Large intestine (tissue), 3 donors: ENCODE results near the gene PHF21B. TPM values are rescaled to one million over a fixed set of nuclear protein-coding genes. Genes with fewer than 3 reads are reported as not detected.

Source experiments
- DNase-seq, 2 donors: peaks; one replicate each; pipeline versions ENCODE4 v3.0.0 to v3.0.0-alpha.2; 2013
- H3K27ac ChIP-seq: one replicate; pipeline ENCODE4 v1.5.1; 2013; ENCODE audit warnings: low read length
- H3K27me3 ChIP-seq: 2 replicates; pipeline ENCODE4 v1.6.1; 2013; ENCODE audit warnings: low read length; ENCODE audit not compliant: control insufficient read depth, insufficient read depth
- H3K36me3 ChIP-seq: 2 replicates; pipeline ENCODE4 v1.6.1; 2013; ENCODE audit warnings: low read length; ENCODE audit not compliant: control insufficient read depth, insufficient read depth
- H3K4me1 ChIP-seq: one replicate; pipeline ENCODE4 v1.6.1; 2013; ENCODE audit warnings: low read length; ENCODE audit not compliant: control insufficient read depth, insufficient read depth
- H3K4me3 ChIP-seq: one replicate; pipeline ENCODE4 v1.5.1; 2013; ENCODE audit warnings: low read length
- H3K9me3 ChIP-seq: one replicate; pipeline ENCODE4 v1.6.1; 2013; ENCODE audit warnings: mild to moderate bottlenecking, low read depth, low read length, moderate library complexity; ENCODE audit not compliant: control insufficient read depth
- WGBS: methylation state at CpG from one replicate; pipeline ENCODE4 v1.1.5; 2013; ENCODE audit warnings: low lambda C conversion rate; ENCODE audit not compliant: insufficient coverage; 5-methylcytosine and 5-hydroxymethylcytosine counted together
- polyA plus RNA-seq: library from polyadenylated mRNA; unstranded; fragments of 120-200 nt; gene quantifications from one replicate; pipeline ENCODE4 v1.2.1, GENCODE V29; 2013

The PHF21B gene
- polyA plus RNA-seq, 1 donor = 0.63 TPM

DNA sequence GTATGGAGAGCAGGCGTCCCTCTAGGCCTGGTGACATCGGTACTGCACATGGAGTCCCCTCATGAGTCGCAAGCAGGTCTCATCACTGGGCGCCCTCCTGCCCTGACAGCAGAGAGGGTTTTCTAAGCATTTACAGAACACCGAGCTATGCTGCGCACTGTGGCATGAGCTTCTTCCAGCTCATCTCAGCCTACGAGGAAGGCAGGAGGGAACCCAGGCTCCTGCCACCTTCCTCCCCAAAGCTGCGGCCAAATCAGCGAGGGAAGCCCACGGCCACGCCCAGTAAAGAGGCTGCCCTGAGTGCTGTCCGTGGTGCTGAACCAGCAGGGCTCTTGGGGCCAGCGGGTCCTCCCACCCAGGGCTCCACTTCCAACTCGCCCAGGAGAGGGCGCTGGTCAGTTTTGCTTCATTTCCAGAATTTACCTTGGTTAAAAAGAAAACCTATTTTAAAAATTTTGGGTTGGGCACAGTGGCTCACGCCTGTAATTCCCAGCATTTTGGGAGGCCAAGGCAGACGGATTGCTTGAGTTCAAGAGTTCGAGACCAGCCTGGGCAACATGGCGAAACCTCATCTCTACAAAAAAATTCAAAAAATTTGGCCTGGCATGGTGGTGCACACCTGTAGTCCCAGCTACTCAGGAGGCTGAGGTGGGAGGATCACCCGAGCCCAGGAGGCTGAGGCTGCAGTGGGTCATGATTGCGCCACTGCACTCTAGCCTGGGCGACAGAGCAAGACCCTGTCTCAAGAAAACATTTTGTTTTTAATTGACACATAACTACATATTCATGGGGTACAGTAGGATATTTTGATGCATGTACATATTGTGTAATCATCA, 34.2 kb downstream of the PHF21B start:
- H3K4me1 ChIP-seq = no peaks in the 10 kb centered on the region
- WGBS = no CpG with 5 or more reads among the region's 22 CpGs
- no peak overlapping the region for H3K4me3 ChIP-seq
- peak; percentile 62 to 71 for DNase-seq
- no peaks in the 10 kb centered on the region for H3K36me3 ChIP-seq
- H3K27me3 ChIP-seq = no peaks in the 10 kb centered on the region
- H3K9me3 ChIP-seq = no peaks in the 10 kb centered on the region
- H3K27ac ChIP-seq = no peak overlapping the region

DNA sequence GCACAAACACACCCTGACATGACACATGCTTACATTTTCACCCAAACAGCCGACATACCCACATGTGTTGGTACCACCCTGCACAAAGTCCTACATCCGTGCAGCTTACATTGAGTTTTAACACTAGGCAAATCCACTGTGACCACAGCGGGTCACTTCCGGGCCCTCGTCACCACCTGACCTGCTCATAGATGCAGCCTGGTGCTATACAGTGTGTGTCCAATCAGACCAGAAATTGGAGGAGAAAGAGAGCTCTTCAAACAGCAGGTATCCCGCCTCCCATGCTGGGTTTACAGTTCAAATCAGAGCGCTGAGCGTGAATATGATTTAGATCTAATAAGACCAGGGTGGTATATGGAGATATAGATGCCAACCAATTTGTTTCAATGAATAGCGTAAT, 35.4 kb downstream of the PHF21B start:
- Histone ChIP-seq H3K27me3 (no peaks in the 10 kb centered on the region), H3K4me1 (no peaks in the 10 kb centered on the region), H3K27ac (no peak overlapping the region), H3K4me3 (no peak overlapping the region), H3K9me3 (no peaks in the 10 kb centered on the region), H3K36me3 (no peaks in the 10 kb centered on the region)
- no peak for DNase-seq
- no CpG with 5 or more reads among the region's 9 CpGs for WGBS

DNA sequence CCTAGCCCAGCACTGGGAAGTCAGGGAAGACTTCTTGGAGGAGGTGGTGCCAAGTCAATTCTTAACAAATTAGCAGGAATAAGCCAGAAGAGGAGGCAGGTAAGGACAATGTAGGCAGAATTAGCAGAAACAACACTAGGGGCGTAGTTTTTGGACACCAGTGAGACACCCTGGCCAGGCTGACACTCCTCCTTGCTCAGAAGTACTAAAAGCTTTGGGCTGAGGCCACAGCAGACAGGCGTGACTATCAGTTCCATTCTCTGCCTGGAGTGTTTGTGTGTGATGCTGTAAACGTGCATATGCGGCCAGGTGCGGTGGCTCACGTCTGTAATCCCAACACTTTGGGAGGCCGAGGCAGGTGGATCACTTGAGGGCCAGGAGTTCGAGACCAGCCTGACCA, 36.0 kb downstream of the PHF21B start:
- no CpG with 5 or more reads among the region's 8 CpGs for WGBS
- Histone ChIP-seq H3K9me3 (no peaks in the 10 kb centered on the region), H3K27ac (no peak overlapping the region), H3K27me3 (no peaks in the 10 kb centered on the region), H3K4me1 (no peaks in the 10 kb centered on the region), H3K4me3 (no peak overlapping the region), H3K36me3 (no peaks in the 10 kb centered on the region)
- no peak for DNase-seq

DNA sequence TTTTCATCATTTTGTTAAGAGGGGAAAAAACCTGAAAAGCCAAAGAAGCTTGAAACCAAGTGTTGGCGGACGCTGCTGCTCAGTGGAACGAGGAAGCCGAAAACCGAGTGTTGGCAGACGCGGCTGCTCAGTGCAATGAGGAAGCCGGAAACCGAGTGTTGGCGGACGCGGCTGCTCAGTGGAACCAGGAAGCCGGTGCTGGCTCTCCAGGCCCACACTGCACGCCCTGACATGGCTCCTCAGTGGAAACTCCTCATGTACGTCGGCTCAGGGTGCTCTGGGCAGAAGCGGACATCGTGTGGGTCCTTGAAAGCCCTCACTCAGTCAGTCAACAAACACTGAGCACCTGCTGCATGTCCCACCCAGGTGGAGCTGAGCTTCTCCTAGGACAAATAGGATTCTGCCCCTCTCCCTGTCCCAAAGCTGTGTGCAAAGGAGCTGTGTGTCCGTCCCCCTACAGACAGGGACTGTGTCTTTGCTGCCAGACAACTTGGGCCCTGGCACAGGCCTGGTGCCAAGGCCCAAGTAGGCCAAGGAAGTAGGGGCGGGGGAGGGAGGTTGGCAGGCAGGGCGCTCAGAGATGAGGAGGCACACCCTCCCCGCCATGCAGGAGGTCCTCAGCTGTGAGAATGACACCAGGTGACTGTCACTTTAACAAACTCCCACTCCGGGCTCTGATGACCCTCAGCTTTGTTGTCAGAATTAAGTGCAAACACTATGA, 37.3 kb downstream of the PHF21B start:
- no peak overlapping the region for H3K4me3 ChIP-seq
- H3K27ac ChIP-seq = no peak overlapping the region
- H3K4me1 ChIP-seq = no peaks in the 10 kb centered on the region
- H3K36me3 ChIP-seq = no peaks in the 10 kb centered on the region
- no peaks in the 10 kb centered on the region for H3K27me3 ChIP-seq
- H3K9me3 ChIP-seq = no peaks in the 10 kb centered on the region
- no CpG with 5 or more reads among the region's 23 CpGs for WGBS
- no peak for DNase-seq

DNA sequence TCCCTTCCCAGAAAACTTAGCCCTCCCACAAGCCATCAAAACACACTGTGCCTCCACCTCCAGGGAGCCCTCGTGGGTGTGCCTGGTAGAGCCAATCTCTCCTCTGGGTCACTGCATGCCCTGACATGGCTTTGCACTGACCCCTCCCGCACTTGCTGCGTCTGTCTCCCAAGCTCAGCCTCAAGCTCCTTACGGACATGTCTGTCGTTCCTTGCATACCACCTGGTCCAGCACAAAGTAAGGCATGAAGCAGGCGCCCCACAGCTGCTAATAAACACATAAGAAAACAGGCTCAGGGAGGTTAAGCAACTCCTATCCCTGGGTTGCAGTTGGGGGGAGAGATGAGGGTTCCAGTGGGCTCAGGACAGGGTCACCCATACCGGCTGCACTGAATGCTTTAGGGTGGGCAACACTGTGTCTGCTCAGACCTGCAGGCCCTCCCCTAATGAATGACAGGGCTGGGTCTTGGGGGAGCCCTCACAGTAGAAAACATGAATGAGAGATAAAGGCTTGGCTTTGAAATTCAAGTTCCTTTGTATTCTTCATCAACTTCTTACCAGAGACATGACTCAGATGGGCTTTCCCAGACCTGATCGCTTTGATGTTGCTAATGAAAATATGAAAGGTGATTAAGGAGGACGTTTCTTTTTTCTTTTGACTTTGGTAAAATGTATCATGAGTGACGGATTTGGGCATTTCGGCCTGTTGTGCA, 38.0 kb downstream of the PHF21B start:
- Histone ChIP-seq H3K4me1 (no peaks in the 10 kb centered on the region), H3K27me3 (no peaks in the 10 kb centered on the region), H3K9me3 (no peaks in the 10 kb centered on the region), H3K27ac (no peak overlapping the region), H3K4me3 (no peak overlapping the region), H3K36me3 (no peaks in the 10 kb centered on the region)
- no CpG with 5 or more reads among the region's 11 CpGs for WGBS
- no peak for DNase-seq

DNA sequence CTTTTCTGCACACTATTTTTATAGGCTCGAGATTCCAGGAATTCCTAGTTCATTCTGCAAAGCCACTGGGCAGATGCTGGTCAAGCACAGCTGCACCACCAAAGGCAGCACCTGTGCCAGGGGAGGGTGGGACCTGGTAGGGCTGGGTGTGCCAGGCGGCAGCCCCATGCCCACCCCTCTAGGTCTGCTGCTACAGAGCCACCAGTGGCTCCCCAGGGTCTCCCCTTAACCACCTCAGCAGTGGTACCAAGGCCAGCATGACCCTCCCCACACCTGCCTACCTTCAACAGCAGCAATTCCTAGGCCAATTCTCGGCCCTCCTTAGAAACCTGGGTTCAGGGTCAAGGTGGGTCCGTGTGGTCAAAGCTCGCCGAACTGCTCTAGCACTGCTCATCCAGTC, 39.5 kb downstream of the PHF21B start:
- Histone ChIP-seq H3K27ac (no peak overlapping the region), H3K4me1 (no peaks in the 10 kb centered on the region), H3K4me3 (no peak overlapping the region), H3K36me3 (no peaks in the 10 kb centered on the region), H3K9me3 (no peaks in the 10 kb centered on the region), H3K27me3 (no peaks in the 10 kb centered on the region)
- no CpG with 5 or more reads among the region's 6 CpGs for WGBS
- DNase-seq = no peak

DNA sequence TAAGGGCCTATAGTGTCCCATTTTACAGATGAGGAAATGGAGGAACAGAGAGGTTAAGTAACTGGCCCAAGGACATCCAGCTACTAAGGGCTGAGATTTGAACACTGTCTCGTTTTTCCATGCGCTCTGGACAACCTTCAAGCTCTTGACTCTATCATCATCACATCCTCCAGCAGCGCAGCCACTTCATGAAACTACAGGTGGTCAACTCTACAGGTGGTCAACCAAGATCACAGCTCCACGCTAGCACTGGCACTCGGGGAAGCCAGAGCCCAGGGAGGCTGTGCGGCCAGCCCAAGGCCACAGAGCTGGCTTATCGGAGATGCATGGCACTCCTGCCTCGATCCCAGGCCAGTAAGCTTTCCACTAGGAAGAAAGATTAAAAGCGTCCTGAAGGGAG, 40.0 kb downstream of the PHF21B start:
- H3K27ac ChIP-seq = no peak overlapping the region
- WGBS = no CpG with 5 or more reads among the region's 9 CpGs
- no peak for DNase-seq
- H3K4me3 ChIP-seq = no peak overlapping the region
- no peaks in the 10 kb centered on the region for H3K4me1 ChIP-seq
- no peaks in the 10 kb centered on the region for H3K36me3 ChIP-seq
- no peaks in the 10 kb centered on the region for H3K9me3 ChIP-seq
- no peaks in the 10 kb centered on the region for H3K27me3 ChIP-seq

DNA sequence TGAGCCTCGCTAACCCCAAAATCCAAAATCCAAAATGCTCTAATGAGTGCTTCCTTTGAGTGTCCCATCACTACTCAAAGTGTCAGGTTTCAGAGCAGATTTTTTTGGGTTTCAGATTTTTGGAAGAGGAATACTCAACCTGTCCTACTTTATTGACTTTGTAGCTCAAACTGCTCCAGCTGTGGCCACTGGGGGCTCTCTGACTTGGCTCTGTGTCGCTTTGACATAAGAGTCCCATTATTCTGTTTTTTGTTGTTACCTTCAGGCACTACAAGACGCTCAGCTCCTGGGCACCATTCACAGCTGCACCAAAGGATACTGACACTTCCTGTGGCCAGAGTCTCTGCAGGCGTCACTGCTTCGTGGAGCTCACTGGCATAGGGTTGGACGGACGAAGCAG, 41.1 kb downstream of the PHF21B start:
- 100% methylated on average over 1 of the region's 7 CpGs for WGBS
- DNase-seq = no peak
- H3K27ac ChIP-seq = no peak overlapping the region
- H3K36me3 ChIP-seq = no peaks in the 10 kb centered on the region
- no peaks in the 10 kb centered on the region for H3K9me3 ChIP-seq
- no peak overlapping the region for H3K4me3 ChIP-seq
- H3K27me3 ChIP-seq = no peaks in the 10 kb centered on the region
- no peaks in the 10 kb centered on the region for H3K4me1 ChIP-seq

DNA sequence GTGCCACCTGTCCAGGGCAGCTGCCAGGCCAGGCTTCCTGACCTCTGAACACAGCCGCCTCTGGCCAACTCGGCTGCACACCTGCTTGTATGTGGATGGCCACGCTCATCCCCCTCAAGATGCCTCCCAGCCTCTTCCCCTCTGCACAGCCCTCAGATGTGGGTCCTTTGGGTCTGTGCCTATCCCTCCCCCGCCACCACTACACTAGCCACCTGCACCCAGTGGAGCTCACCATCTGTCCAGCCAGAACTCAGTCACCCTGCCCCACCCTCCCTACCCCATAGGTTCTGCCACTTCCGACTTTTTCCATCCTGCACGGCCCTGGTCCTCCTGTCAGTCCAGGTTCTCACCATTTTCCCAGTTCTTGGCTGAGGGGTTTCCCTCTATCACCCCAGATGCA, 44.6 kb downstream of the PHF21B start:
- Histone ChIP-seq H3K27me3 (no peaks in the 10 kb centered on the region), H3K27ac (no peak overlapping the region), H3K36me3 (no peaks in the 10 kb centered on the region), H3K4me3 (no peak overlapping the region), H3K4me1 (no peaks in the 10 kb centered on the region), H3K9me3 (no peaks in the 10 kb centered on the region)
- no CpG with 5 or more reads among the region's 6 CpGs for WGBS
- no peak for DNase-seq

DNA sequence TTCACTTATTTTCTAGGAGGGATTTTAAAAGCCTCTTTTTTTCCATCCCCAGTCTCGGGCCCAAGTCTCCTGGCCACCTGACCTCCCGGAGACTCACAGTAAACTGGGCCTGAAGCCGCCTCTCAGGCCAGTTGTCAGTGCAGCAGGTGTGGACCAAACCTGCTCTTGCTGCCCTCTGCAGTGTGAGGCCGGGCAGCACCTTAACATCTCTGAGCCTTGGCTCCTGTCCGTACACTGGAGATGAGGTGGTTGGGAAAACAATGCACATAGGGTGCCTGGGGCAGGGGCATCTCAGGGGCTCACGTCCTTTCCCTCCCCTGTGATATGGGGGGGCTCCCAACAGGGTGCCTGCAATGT, 45.1 kb downstream of the PHF21B start:
- DNase-seq = no peak
- Histone ChIP-seq H3K27ac (no peak overlapping the region), H3K4me3 (no peak overlapping the region), H3K9me3 (no peaks in the 10 kb centered on the region), H3K27me3 (no peaks in the 10 kb centered on the region), H3K4me1 (no peaks in the 10 kb centered on the region), H3K36me3 (no peaks in the 10 kb centered on the region)
- WGBS = no CpG with 5 or more reads among the region's 6 CpGs
